B cell (primary cell): Measurements from ENCODE around the gene ATP4B.

ENCODE experiments used
- CTCF ChIP-seq: fragments of 200-600 bp; IDR thresholded peaks from one replicate; pipeline ENCODE4 v1.8.0; 2022; ENCODE audit warnings: antibody characterized with exemption, mild to moderate bottlenecking
- EZH2 ChIP-seq: IDR thresholded peaks from 2 replicates; pipeline ENCODE4 v1.6.1; 2012; ENCODE audit warnings: borderline replicate concordance, low read depth, mild to moderate bottlenecking, moderate library complexity, low read length; ENCODE audit not compliant: insufficient read depth, poor library complexity, severe bottlenecking

GRCh38 chr13:113649212-113649611, 8.8 kb downstream of the ATP4B start:
- TF ChIP-seq CTCF: no peak
- TF ChIP-seq EZH2: no peak
